ENCODE measurements around the gene BCCIP.

The BCCIP gene

DNA sequence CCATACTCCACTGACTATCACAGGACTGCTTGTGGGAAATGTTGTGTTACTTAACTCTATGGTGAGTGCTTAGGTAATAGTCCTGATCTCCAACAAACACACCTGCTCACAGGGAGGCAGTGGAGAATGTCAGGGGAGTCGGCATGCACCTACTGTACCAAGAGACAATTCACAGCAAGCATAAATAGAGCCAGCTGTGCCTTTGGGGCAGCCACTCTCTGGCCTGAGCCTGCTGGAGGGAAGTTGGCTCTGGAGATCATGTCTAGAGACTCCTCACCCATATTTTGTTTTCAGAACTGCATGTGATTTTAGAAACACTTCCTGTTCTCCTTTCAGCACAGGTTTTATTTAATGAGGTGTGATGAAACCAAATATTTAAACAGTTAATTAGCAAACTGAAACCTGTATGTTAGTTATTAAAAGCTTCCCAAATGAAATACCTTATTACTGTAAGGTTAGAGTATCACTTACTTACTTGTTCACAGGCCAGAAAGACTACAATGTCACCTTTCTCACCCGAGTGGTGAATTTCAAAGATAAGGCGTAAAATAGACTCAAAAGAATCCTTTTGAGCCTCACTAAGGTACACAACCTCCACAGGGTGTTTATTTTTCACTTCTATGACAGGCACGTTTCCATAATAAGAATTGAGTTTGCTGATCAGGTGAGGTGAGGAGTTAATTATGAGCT is 35.9 kb downstream of the BCCIP start:
- no peak overlapping the region for H3K4me3 ChIP-seq (ENCODE audit: low read depth, low read length)
- no peaks in the 10 kb centered on the region for H3K9me3 ChIP-seq (ENCODE audit: severe bottlenecking)
- H3K36me3 ChIP-seq: peaks cover 6% of the 10 kb centered on the region; the same call in 1 of the 2 replicates
- H3K27ac ChIP-seq: no peak overlapping the region
- TF ChIP-seq, protein P1, sequence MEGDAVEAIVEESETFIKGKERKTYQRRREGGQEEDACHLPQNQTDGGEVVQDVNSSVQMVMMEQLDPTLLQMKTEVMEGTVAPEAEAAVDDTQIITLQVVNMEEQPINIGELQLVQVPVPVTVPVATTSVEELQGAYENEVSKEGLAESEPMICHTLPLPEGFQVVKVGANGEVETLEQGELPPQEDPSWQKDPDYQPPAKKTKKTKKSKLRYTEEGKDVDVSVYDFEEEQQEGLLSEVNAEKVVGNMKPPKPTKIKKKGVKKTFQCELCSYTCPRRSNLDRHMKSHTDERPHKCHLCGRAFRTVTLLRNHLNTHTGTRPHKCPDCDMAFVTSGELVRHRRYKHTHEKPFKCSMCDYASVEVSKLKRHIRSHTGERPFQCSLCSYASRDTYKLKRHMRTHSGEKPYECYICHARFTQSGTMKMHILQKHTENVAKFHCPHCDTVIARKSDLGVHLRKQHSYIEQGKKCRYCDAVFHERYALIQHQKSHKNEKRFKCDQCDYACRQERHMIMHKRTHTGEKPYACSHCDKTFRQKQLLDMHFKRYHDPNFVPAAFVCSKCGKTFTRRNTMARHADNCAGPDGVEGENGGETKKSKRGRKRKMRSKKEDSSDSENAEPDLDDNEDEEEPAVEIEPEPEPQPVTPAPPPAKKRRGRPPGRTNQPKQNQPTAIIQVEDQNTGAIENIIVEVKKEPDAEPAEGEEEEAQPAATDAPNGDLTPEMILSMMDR (IDR thresholded peaks at IDR 0.05; ENCODE audit: low read depth, low read length): no peak
- DNase-seq: no peak
- H3K27me3 ChIP-seq (ENCODE audit: insufficient read depth, low read depth, severe bottlenecking): no peaks in the 10 kb centered on the region

DNA sequence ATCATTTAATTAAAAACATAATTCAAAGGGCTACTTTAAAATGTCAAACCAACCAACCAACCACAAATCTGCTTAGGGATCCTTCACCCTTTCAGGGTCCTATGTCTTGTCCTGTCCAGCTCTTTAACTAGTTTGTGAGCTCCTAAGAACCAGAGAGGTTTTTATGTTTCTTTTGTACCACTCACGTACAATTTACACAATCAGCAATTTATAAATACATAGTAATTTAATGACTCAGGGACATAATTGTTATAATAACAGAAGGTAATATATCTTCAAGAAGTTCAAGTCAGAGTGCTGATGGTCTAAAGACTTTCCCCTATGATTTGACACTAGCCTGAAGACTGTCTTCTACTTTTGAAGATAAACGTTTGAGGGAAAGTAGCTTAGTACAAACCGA is 41.8 kb downstream of the BCCIP start:
- H3K27me3 ChIP-seq (ENCODE audit: insufficient read depth, low read depth, severe bottlenecking): no peaks in the 10 kb centered on the region
- DNase-seq: no peak
- TF ChIP-seq, protein P1 (IDR thresholded peaks at IDR 0.05; ENCODE audit: low read depth, low read length): no peak
- H3K9me3 ChIP-seq (ENCODE audit: severe bottlenecking): no peaks in the 10 kb centered on the region
- H3K4me3 ChIP-seq (ENCODE audit: low read depth, low read length): no peak overlapping the region
- H3K36me3 ChIP-seq: no peaks in the 10 kb centered on the region; the same call in 1 of the 2 replicates
- H3K27ac ChIP-seq: no peak overlapping the region

DNA sequence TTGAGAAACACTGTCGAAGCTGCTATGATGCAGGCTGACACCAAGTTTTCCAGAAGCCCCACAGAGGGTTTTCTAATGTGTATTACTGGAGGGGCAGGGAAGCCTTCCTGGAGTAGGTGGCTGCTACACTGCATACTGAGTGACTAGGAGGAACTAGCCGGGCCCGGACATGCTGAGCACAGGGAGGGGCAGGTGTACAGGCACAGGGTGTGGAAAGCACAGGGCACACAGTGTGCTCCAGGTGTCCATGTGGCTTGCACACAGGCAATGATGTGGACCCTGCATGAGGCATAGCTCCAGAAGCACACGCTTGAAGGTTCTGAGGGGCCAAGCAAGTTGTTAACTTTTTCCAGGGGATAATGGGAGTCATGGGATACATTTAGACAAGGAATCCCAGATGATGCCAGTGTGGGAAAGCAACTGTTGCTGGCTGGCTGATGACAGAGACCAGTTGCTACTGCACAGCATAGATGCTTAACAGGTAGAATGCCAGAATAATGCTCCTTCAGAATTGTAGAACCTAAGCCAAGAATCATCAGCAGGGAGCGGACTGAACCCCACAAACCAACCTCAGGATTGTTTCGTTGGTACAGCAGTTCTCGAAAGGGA is 43.2 kb downstream of the BCCIP start:
- H3K4me3 ChIP-seq (ENCODE audit: low read depth, low read length): no peak overlapping the region
- TF ChIP-seq, protein P1 (IDR thresholded peaks at IDR 0.05; ENCODE audit: low read depth, low read length): no peak
- no peaks in the 10 kb centered on the region for H3K9me3 ChIP-seq (ENCODE audit: severe bottlenecking)
- no peak for DNase-seq
- no peaks in the 10 kb centered on the region for H3K27me3 ChIP-seq (ENCODE audit: insufficient read depth, low read depth, severe bottlenecking)
- no peaks in the 10 kb centered on the region; the same call in 1 of the 2 replicates for H3K36me3 ChIP-seq
- H3K27ac ChIP-seq: no peak overlapping the region

DNA sequence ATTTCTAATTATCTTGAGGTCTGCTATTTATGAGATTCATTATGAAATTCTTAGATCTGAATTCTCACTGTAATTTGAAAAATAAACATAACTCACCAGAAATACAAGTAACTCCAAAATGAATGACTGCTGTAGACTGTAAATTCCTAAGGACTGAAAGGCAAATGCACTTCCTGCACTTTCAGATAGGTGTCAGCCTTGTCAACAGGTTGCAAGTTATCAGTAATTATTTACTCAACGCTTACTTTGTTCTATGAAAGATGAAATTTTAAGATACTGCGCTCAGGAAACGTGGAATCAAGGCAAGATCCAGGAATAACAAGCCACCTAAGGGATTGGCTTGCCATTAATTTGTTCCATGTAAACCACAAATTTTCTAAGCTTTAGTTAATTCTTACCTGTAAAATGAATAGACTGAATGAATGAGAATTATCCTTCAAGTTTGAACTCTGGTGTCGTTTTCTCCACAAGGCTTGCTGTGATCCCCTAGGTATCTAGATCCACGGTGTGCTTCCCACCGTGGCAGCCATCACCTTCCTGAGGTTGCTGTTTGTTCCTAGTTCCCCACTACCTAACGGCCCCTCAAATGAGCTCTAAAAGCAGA is 45.1 kb downstream of the BCCIP start:
- no peak overlapping the region for H3K4me3 ChIP-seq (ENCODE audit: low read depth, low read length)
- TF ChIP-seq, protein P1 (IDR thresholded peaks at IDR 0.05; ENCODE audit: low read depth, low read length): peak; percentile 67
- no peak overlapping the region for H3K27ac ChIP-seq
- no peaks in the 10 kb centered on the region for H3K9me3 ChIP-seq (ENCODE audit: severe bottlenecking)
- no peaks in the 10 kb centered on the region; the same call in 1 of the 2 replicates for H3K36me3 ChIP-seq
- H3K27me3 ChIP-seq (ENCODE audit: insufficient read depth, low read depth, severe bottlenecking): no peaks in the 10 kb centered on the region
- DNase-seq: peak; percentile 25

DNA sequence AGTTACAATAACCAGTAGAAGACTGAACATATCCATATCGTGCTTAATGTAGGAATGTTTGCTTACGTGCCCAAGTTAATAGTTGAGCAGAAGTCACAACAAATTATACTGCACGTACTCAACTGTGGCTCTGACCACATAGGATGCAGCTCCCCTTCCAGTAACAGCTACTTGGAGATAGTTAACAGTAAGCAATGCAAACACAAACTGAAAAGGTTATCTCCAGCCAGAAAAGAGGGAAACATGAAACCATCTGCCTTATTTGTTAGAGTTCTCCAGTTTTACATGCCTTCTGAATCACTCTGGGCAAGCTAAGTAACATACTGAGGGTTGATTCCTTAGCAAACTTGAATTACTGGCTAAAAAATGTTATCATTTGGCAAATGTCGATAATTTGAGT is 48.0 kb downstream of the BCCIP start:
- TF ChIP-seq, protein P1 (IDR thresholded peaks at IDR 0.05; ENCODE audit: low read depth, low read length): no peak
- H3K27ac ChIP-seq: no peak overlapping the region

More for the DNA sequence above, 48.0 kb downstream of the BCCIP start:
- Histone ChIP-seq H3K36me3 (peaks cover 6% of the 10 kb centered on the region; the same call in 1 of the 2 replicates), H3K27me3 (ENCODE audit: insufficient read depth, low read depth, severe bottlenecking) (no peaks in the 10 kb centered on the region), H3K4me3 (ENCODE audit: low read depth, low read length) (no peak overlapping the region), H3K9me3 (ENCODE audit: severe bottlenecking) (no peaks in the 10 kb centered on the region)
- DNase-seq: no peak
